Measurements from ENCODE around the gene COMMD7.

COMMD7 gene

GRCh38 chr20:32743237-32744112 is at the start of gene COMMD7:
COMMD7 (minus strand) TSS chr20:32743467; CDS start chr20:32743391, 76 bp downstream.
- peak; percentile 21 to 64 (median 46) for DNase-seq

GRCh38 chr20:32792731-32793458 is 49.6 kb upstream of the COMMD7 start:
- peak in 1 of 6 experiments; percentile 16 for DNase-seq

- DNase-seq, result peak in 5 of 6 experiments; percentile 9 to 38 (median 25)
These were observed 49.0 kb upstream of the COMMD7 start for GRCh38 chr20:32792316-32792715.

GRCh38 chr20:32790751-32791057 is 47.4 kb upstream of the COMMD7 start:
- DNase-seq, result no peak

- peak; percentile 45 to 82 (median 59) for DNase-seq
These were observed 46.9 kb upstream of the COMMD7 start for GRCh38 chr20:32789896-32790750.

GRCh38 chr20:32787168-32787567 is 43.9 kb upstream of the COMMD7 start:
- no peak for DNase-seq

GRCh38 chr20:32786059-32786760 is 42.9 kb upstream of the COMMD7 start:
- no peak for DNase-seq

GRCh38 chr20:32784369-32785080 is 41.3 kb upstream of the COMMD7 start:
- DNase-seq, result no peak

GRCh38 chr20:32780749-32781655 is 37.7 kb upstream of the COMMD7 start:
- no peak for DNase-seq

- no peak for DNase-seq
These were observed 37.0 kb upstream of the COMMD7 start for GRCh38 chr20:32780278-32780677.

- DNase-seq, result no peak
These were observed 36.4 kb upstream of the COMMD7 start for GRCh38 chr20:32779500-32780211.

GRCh38 chr20:32777177-32777956 is 34.1 kb upstream of the COMMD7 start:
- no peak for DNase-seq

GRCh38 chr20:32775336-32775991 is 32.2 kb upstream of the COMMD7 start:
- DNase-seq, result no peak

GRCh38 chr20:32773855-32774254 is 30.6 kb upstream of the COMMD7 start:
- DNase-seq, result no peak

GRCh38 chr20:32773223-32773622 is 30.0 kb upstream of the COMMD7 start:
- no peak for DNase-seq

GRCh38 chr20:32772046-32772445 is 28.8 kb upstream of the COMMD7 start:
- peak in 1 of 6 experiments; percentile 12 for DNase-seq

GRCh38 chr20:32767418-32768198 is 24.3 kb upstream of the COMMD7 start:
- DNase-seq, result no peak

Data from stimulated activated naive CD4-positive, alpha-beta T cell (primary cell).